Right atrium auricular region (tissue), 2 donors: ENCODE results near the gene KLHL15. TPM values are rescaled to one million over a fixed set of nuclear protein-coding genes. Genes with fewer than 3 reads are reported as not detected.

Experiments
- DNase-seq: peaks from one replicate; pipeline ENCODE4 v3.0.0-alpha.2; 2019; ENCODE audit warnings: low spot score
- H3K27ac ChIP-seq, 2 donors: fragments of 200-600 bp; sonication (generic); 1 replicate in 1 of 2; 2 replicates in 1 of 2; pipeline ENCODE4 v1.5.1; 2016 to 2019
- H3K27me3 ChIP-seq, 2 donors: fragments of 200-600 bp; sonication (generic); one replicate each; pipeline versions ENCODE4 v1.5.1 to v1.6.0; 2017 to 2019
- H3K36me3 ChIP-seq: fragments of 200-600 bp; sonication (generic); one replicate; pipeline ENCODE4 v1.5.1; 2016
- H3K4me1 ChIP-seq, 2 donors: fragments of 200-600 bp; sonication (generic); one replicate each; pipeline versions ENCODE4 v1.5.1 to v1.6.0; 2017 to 2019
- H3K4me3 ChIP-seq, 2 donors: fragments of 200-600 bp; sonication (generic); 1 replicate in 1 of 2; 2 replicates in 1 of 2; pipeline ENCODE4 v1.5.1; 2017 to 2019; ENCODE audit warnings: mild to moderate bottlenecking in 1 of 2, moderate library complexity in 1 of 2
- H3K9me3 ChIP-seq, 2 donors: fragments of 200-600 bp; sonication (generic); one replicate each; pipeline ENCODE4 v1.5.1; 2019
- CTCF ChIP-seq, 2 donors: fragments of 200-600 bp; sonication (generic); IDR thresholded peaks; one replicate each; pipeline ENCODE4 v1.5.1; 2019; ENCODE audit warnings: antibody characterized with exemption in 2 of 2
- total RNA-seq, 2 donors: library from RNA; depleted of rRNA; stranded (reverse); fragments of >200 nt; gene quantifications; one replicate each; pipeline ENCODE4 v1.1.0, GENCODE V29; 2016

KLHL15 gene
- total RNA-seq, 2 donors from 2014 or later, result 5.7 to 6.9 TPM

DNA sequence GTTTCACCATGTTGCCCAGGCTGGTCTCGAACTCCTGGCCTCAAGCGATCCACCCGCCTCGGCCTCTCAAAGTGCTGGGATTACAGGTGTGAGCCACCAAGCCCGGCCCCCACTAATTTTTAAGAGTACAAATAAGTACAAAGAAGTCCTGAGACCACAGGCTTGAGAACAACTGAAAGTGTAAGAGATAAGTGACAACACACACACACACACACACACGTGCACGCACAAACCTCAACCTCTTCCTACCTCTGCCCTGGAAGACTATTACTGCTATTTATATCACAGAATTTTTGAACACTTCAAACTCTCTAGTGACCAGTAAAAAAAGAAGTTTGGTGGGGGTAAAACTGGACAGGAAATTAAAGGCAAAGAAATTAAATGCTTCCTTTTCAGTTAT is 7.5 kb downstream of the KLHL15 start:
- H3K4me3 ChIP-seq, result no peak overlapping the region
- H3K4me1 ChIP-seq, result no peaks in the 10 kb centered on the region
- no peaks in the 10 kb centered on the region for H3K36me3 ChIP-seq
- H3K9me3 ChIP-seq, result peaks cover 0 to 4% of the 10 kb centered on the region in 2 donors
- no peak overlapping the region for H3K27ac ChIP-seq
- H3K27me3 ChIP-seq, result peaks cover 0 to 3% of the 10 kb centered on the region in 2 donors
- DNase-seq, result no peak
- no peak for TF ChIP-seq CTCF (IDR thresholded peaks at IDR 0.05)

DNA sequence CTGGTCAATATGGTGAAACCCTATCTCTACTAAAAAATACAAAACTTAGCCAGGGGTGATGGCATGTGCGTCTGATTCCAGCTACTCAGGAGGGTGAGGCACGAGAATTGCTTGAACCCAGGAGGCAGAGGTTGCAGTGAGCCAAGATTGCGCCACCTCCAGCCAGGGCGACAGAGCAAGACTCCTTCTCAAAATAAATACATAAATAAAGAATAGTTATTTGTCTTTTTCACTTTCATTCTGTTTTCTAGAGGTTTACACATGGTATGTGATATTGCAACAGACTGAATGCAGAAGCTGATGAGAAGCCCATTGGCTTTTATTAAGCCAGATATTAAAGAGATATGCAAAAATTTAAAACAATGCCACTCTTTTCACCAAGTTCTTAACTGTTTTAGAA is 8.2 kb downstream of the KLHL15 start:
- no peaks in the 10 kb centered on the region for H3K36me3 ChIP-seq
- H3K9me3 ChIP-seq, result no peaks in the 10 kb centered on the region
- no peak overlapping the region for H3K27ac ChIP-seq
- peak; percentile 11 for DNase-seq
- H3K4me1 ChIP-seq, result no peaks in the 10 kb centered on the region
- H3K4me3 ChIP-seq, result no peak overlapping the region
- peaks cover 0 to 3% of the 10 kb centered on the region in 2 donors for H3K27me3 ChIP-seq
- TF ChIP-seq CTCF (IDR thresholded peaks at IDR 0.05), result no peak

DNA sequence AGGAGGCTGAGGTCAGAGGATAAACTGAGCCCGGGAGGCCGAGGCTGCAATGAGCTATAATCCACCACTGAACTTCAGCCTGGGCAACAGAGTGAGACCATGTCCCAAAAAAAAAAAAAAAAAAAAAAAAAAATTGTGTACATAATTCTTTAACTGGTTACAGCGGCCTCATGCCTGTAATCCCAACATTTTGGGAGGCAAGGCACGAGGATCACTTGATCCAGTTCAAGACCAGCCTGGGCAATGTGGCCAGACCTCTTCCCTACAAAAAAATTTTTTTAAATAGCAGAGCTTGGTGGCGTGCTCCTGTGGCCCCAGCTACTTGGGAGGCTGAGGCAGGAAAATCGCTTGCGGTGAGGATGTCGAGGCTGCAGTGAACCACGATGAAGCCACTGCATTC is 9.3 kb downstream of the KLHL15 start:
- Histone ChIP-seq H3K9me3 (no peaks in the 10 kb centered on the region), H3K27me3 (peaks cover 0 to 3% of the 10 kb centered on the region in 2 donors), H3K36me3 (no peaks in the 10 kb centered on the region), H3K4me3 (no peak overlapping the region), H3K4me1 (no peaks in the 10 kb centered on the region), H3K27ac (no peak overlapping the region)
- no peak for DNase-seq
- TF ChIP-seq CTCF (IDR thresholded peaks at IDR 0.05), result no peak

GRCh38 chrX:24014388-24015018 is 12.5 kb downstream of the KLHL15 start:
- Histone ChIP-seq H3K36me3 (no peaks in the 10 kb centered on the region), H3K27ac (no peak overlapping the region), H3K4me3 (no peak overlapping the region), H3K4me1 (no peaks in the 10 kb centered on the region), H3K27me3 (no peaks in the 10 kb centered on the region), H3K9me3 (no peaks in the 10 kb centered on the region)
- TF ChIP-seq CTCF (IDR thresholded peaks at IDR 0.05), result no peak
- DNase-seq, result peak; percentile 38

GRCh38 chrX:24012266-24012665 is 14.7 kb downstream of the KLHL15 start:
- Histone ChIP-seq H3K36me3 (no peaks in the 10 kb centered on the region), H3K27me3 (no peaks in the 10 kb centered on the region), H3K4me1 (no peaks in the 10 kb centered on the region), H3K4me3 (no peak overlapping the region), H3K27ac (no peak overlapping the region), H3K9me3 (no peaks in the 10 kb centered on the region)
- DNase-seq, result no peak
- TF ChIP-seq CTCF (IDR thresholded peaks at IDR 0.05), result no peak

- DNase-seq, result no peak
- no peak overlapping the region for H3K27ac ChIP-seq
- no peaks in the 10 kb centered on the region for H3K9me3 ChIP-seq
- no peaks in the 10 kb centered on the region for H3K4me1 ChIP-seq
- no peaks in the 10 kb centered on the region for H3K27me3 ChIP-seq
- no peak overlapping the region for H3K4me3 ChIP-seq
- no peak for TF ChIP-seq CTCF (IDR thresholded peaks at IDR 0.05)
- H3K36me3 ChIP-seq, result no peaks in the 10 kb centered on the region
Measured at GRCh38 chrX:24005867-24006266, 21.1 kb downstream of the KLHL15 start.
